GM21576 (cell line): ENCODE measurements around the gene BLZF1.
A peak's percentile ranks its signal among the peaks of the same experiment; 100 is the strongest.
"Not testable (repeated sequence)": the region's sequence is repeated elsewhere in the genome, so short reads cannot be mapped to it uniquely, and the experiment has no call there.

Experiments
- ATAC-seq: cut with Tn5 transposase; IDR thresholded peaks from one replicate; pipeline ENCODE4 v1.9.1; 2021; ENCODE audit warnings: mild to moderate bottlenecking, moderate library complexity; ENCODE audit not compliant: unreplicated experiment

Gene BLZF1

DNA sequence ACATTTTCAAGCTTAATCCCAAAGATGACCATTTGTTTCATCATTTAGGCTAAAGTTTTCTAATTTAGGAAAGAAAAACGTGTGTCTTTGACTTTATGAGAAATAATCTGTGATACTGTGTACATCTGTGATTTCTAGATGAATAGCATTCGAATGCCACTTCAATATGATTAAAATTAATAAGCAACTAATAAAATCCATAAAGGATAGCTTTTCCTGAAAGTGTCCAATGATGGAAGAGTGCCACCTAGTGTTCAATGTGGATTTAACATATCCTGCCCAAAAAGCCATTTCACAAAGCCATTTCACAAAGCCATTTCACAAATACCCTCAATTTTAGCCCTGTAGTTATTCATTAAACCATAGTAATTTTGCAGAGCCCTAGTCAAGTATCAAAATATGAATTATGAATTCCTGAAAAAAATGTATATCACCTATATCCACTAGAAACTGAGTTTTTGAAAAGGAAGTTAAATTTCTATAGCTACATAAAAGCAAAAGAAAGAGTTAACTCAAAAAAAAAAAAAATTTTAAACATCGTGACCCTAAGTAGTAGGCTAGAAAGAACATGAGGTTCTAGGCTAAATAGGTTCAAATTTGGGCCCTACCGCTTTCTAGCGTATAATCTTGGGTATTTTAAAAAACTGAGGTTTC lies 19.5 kb upstream of the BLZF1 start:
- ATAC-seq: no peak

DNA sequence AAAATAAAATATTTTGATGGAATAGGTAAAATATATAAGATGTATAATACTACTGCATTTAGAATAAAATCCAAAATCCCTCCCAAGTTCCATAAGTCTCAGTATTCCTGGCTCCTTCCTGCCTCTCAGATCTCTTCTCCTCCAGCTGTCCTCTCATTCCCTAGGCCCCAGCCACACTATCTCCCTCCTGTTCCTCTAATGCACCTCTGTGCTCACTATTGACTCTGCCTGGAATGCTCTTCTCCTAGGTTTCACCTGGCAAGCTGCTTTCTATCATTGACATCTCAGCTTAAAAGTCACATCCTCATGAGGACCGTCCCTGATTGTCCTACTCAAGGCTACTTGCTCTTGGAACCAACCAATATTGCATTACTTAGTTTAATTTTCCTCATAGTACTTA lies 7.6 kb upstream of the BLZF1 start:
- no peak for ATAC-seq

GRCh38 chr1:169361281-169361680 lies 6.7 kb upstream of the BLZF1 start:
- ATAC-seq: no peak

DNA sequence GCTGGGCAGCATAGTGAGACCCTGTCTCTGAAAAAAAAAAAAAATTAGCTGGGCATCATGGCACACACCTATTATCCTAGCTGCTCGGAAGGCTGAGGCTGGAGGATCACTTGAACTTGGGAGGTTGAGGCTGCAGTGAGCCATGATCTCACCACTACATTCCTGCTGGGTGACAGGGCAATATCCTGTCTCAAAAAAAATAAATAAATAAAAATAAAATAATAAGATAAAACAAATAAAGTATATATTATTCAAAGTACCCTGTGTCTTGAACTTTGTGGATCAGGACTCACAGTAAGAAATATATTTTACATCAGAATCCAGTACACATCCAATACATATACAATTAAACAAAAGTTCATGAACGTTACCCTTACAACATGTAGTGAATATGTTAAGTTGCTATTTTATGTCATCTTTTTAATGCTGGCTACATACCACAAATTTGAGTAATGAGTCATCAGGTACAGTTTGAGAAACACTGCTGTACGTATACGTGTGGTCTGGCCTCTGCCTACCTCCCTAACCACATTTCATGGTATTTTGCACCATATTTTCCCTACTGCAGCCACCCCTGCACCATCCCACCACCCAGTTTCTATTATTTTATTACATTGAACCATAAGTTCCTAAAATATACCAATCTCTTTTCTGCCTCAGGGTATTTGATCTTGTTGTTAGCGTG lies 4.8 kb upstream of the BLZF1 start:
- ATAC-seq: peak; percentile 26

DNA sequence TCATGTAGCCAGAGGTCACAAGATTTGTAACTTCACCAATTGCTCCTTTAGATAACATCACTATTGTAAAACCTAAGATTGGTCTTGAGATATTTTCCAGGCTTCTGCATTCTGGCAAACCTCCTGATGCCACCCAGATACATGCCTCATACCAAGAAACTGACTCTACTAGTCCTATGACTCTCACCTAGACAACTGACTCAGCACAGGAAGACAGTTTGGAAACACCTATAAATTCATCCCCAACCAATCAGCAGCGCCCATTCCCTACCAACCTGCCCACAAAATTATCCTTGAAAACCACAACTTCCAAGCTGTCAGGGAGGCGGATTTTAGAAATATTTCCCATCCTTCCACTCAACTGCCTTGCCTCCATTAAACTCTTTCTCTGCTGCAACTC lies 3.0 kb upstream of the BLZF1 start:
- no peak for ATAC-seq

GRCh38 chr1:169367096-169367685 lies 804 bp upstream of the BLZF1 start:
- ATAC-seq: no peak

DNA sequence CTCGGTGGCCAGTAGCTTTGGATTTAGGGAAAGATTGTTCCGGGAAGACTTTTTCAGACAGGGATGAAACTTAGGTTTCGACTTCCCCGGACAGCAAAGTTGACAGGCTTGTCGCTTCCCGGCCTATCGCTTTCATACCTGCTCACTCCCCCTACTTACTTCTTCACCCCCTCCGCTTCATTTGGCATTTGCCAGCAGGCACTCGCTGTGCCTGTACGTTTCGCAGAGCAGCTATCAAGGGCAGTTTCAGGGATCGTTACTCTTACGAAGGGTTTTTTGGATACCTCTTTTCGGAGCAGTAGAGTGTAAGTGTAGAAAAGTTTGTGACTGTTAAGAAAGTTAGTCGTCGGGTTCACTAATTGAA lies 393 bp downstream of the BLZF1 start:
- no peak for ATAC-seq

GRCh38 chr1:169371404-169371803 lies 3.4 kb downstream of the BLZF1 start:
- no peak for ATAC-seq

DNA sequence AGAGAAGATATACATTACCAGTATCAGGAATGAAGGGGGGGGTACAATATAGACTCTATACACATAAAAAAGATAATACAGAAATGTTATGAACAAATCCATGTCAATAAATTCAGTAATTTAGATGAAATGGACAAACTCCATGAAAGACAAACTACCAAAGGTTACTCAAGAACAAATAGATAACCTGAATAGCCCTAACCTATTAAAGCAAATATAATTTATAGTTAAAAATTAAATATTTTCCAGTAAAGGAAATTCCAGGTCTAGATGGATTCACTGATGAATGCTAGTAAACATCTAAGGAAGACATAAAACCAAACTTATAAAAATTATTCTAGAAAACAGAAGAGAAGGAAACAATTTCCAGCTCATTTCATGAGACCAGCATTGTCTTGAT lies 13.2 kb downstream of the BLZF1 start:
- ATAC-seq: no peak

DNA sequence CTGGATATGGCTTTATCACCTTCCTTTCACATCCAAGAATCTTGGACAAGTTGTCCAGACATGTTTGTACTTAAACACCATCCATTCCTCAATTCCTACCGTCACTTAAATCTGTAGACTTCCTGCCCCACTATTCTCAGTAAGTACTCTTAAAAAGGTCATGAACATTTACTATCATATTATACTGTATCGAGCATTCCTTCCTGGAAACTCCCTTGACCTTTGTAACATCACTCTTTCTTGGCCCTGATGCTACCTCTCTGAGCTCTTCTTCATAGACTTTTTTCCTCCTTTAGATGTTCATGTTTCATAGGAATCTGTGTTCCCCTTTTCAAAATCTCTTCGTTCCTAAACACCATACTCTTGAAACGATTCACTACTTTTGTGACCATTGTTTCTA lies 15.5 kb downstream of the BLZF1 start:
- no peak for ATAC-seq

- ATAC-seq: no peak
These were observed 19.4 kb downstream of the BLZF1 start for GRCh38 chr1:169387399-169387798.

DNA sequence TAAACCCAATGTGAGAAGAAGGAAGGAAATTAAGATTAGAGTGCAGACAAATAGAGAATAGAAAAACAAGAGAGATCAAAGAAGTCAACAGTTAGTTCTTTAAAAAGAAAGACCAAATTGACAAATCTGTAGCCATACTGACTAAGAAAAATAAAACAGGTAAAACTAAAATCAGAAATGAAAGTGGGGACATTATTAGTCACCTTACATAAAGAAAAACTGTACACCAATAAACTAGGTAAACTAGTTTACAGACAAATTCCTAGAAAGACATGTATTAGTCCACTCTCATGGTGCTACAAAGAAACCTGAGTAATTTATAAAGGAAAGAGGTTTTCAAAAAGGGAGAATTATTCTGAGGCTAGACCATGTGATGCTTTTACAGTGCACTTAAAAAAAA lies 22.3 kb downstream of the BLZF1 start:
- peak; percentile 57 for ATAC-seq

- ATAC-seq: no peak
These were observed 24.4 kb downstream of the BLZF1 start for GRCh38 chr1:169392406-169392805.

DNA sequence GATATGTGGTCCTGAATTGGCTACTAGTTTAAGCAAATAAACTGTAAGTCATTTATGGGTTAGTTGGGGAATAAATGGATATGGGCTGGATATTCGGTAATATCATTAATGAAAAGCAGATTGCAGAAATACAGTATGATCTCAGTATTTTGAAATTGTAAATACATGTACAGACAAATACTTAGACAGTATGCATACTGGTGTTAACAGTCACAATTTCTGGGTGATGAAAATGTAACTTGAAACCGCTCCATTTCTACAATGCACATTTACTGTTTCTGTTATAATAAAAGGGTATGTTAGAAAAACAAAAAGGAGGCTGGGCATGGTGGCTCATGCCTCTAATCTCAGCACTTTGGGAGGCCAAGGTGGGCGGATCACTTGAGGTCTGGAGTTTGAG lies 28.0 kb downstream of the BLZF1 start:
- no peak for ATAC-seq

GRCh38 chr1:169402578-169402977 lies 34.6 kb downstream of the BLZF1 start:
- not testable (repeated sequence) for ATAC-seq

- not testable (repeated sequence) for ATAC-seq
These were observed 40.3 kb downstream of the BLZF1 start for GRCh38 chr1:169408340-169408739.

DNA sequence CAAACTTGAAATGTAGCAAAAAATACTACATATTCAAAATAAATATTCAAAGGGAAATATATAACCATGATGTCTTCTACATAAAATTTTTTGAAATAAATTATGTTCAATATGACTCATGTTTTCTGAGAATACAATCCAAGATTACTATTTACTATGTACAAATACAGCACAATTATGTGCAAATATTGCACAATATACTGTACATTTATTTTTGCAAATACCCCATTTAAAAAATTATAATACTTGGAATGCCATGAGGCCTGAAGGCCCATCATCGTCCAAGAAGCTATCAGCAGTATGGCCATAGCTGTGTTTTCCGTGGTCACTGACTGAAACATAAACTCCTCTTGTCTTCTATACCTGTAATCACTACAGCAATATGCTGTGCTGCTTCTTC lies 47.0 kb downstream of the BLZF1 start:
- no peak for ATAC-seq

- no peak for ATAC-seq
These were observed 53.3 kb downstream of the BLZF1 start for GRCh38 chr1:169421309-169421708.

DNA sequence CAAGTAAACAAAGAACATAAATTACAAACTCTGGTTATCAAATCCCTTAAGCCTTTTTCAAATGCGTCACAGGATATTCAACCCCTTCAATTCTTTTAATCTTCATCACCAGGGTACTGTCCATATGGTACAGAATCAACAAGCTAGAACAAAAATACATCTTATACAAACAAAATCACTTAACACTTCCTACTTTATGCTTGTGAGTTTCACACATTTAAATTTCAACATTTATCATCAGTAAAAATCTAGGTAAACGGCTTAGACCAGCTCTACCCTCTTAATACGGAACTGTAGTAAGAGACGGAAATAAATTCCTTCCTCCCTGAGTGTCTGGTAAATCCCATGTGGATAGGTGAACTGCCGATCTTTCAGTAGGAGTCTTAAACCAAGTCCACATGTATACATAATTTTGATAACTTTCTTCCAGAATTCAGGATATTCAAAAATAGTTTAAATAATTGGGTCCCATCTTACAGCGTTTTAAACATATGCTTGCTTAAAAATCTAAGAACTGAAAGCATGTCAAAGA lies 58.2 kb downstream of the BLZF1 start:
- ATAC-seq: no peak

- ATAC-seq: peak; percentile 71
These were observed 59.2 kb downstream of the BLZF1 start, which contains the start of gene CCDC181 for GRCh38 chr1:169427081-169427641. Gene CCDC181, minus strand, starts transcription at chr1:169427474. Its CDS starts 2,547 bp downstream, at chr1:169424927.
